ENCODE results near the gene KLRC2. TPM values are rescaled to one million over a fixed set of nuclear protein-coding genes. Genes with fewer than 3 reads are reported as not detected.

Gene KLRC2
- polyA plus RNA-seq, 1 experiment, result not detected

DNA sequence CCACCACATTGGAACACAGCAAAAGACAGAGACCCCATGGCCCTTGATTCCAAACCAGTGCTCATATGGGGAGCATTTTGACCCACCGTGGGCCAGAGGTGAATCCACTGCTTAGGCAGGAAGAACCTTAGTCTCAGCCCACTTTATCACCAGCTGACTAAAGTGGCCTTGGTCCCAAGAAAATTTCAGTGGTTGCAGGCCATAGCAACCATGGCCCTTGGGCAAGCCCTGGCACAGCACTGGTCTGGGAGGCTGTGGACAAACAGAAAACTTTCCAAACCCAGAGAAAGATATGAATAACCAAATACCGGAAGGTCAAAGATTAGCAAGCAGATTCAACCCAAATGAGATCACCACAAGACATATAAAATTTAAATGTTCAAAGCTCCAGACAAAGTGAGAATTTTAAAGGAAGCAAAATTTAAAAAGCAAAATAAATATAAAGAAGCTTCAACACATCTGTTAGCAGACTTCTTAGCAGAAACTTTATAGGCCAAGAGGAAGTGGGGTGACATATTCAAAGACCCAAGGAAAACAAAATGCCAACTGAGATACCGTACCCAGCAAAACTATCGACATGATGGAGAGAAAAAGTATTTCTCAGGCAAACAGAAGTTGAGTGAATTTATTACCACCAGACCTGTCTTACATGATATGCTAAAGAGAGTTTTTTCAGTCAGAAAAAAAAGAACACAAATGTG, 53.7 kb downstream of the KLRC2 start:
- TF ChIP-seq, protein P1, sequence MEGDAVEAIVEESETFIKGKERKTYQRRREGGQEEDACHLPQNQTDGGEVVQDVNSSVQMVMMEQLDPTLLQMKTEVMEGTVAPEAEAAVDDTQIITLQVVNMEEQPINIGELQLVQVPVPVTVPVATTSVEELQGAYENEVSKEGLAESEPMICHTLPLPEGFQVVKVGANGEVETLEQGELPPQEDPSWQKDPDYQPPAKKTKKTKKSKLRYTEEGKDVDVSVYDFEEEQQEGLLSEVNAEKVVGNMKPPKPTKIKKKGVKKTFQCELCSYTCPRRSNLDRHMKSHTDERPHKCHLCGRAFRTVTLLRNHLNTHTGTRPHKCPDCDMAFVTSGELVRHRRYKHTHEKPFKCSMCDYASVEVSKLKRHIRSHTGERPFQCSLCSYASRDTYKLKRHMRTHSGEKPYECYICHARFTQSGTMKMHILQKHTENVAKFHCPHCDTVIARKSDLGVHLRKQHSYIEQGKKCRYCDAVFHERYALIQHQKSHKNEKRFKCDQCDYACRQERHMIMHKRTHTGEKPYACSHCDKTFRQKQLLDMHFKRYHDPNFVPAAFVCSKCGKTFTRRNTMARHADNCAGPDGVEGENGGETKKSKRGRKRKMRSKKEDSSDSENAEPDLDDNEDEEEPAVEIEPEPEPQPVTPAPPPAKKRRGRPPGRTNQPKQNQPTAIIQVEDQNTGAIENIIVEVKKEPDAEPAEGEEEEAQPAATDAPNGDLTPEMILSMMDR (IDR thresholded peaks at IDR 0.05; ENCODE audit: low read depth, low read length), result no peak
- H3K4me3 ChIP-seq (ENCODE audit: low read depth, low read length), result no peak overlapping the region
- ChIA-PET POLR2A (no interaction called here), CTCF (no interaction called here)
- no peak overlapping the region for H3K27ac ChIP-seq (ENCODE audit: low read depth, low read length)
- H3K9me3 ChIP-seq (ENCODE audit: control insufficient read depth, insufficient read depth, low read length), result no peaks in the 10 kb centered on the region
- no peaks in the 10 kb centered on the region for H3K27me3 ChIP-seq (ENCODE audit: control insufficient read depth, insufficient read depth, low read length)
- no peak for DNase-seq (ENCODE audit: low read depth, low spot score)

Other genes starting within 250 kb of the KLRC2 start
- 181 and 196 TPM in 2 replicates for gene GABARAPL1, start 223.1 kb downstream of the KLRC2 start, polyA plus RNA-seq (2011; rRNA removed)
- 0.11 and 0.33 TPM in 2 replicates for gene KLRD1, start 128.1 kb downstream of the KLRC2 start, polyA plus RNA-seq (2011; rRNA removed)
- not detected in 2 replicates for gene KLRK1, start 46.0 kb downstream of the KLRC2 start, polyA plus RNA-seq (2011; rRNA removed)
- not detected in 2 replicates for gene KLRC4, start 26.3 kb downstream of the KLRC2 start, polyA plus RNA-seq (2011; rRNA removed)
- gene KLRC3, start 15.4 kb downstream of the KLRC2 start, polyA plus RNA-seq (2011; rRNA removed), result not detected in 2 replicates
- gene KLRC1, start 17.4 kb upstream of the KLRC2 start, polyA plus RNA-seq (2011; rRNA removed), result not detected in 2 replicates
- gene EIF2S3B, start 69.9 kb upstream of the KLRC2 start, polyA plus RNA-seq (2011; rRNA removed), result 1.3 and 1.5 TPM in 2 replicates
- gene MAGOHB, start 177.6 kb upstream of the KLRC2 start, polyA plus RNA-seq (2011; rRNA removed), result 22.5 and 42.9 TPM in 2 replicates
- 0.02 and 0.14 TPM in 2 replicates for gene STYK1, start 238.0 kb upstream of the KLRC2 start, polyA plus RNA-seq (2011; rRNA removed)